Hepatocyte (in vitro differentiated cells): ENCODE results near the gene HLA-E. TPM values are rescaled to one million over a fixed set of nuclear protein-coding genes. Genes with fewer than 3 reads are reported as not detected.
A peak's percentile ranks its signal among the peaks of the same experiment; 100 is the strongest.

ENCODE experiments used
- DNase-seq: peaks from one replicate; pipeline ENCODE4 v3.0.0-alpha.2; 2016; ENCODE audit warnings: low spot score
- H2AFZ ChIP-seq: fragments of 200-600 bp; sonication (generic); 2 replicates; pipeline ENCODE4 v1.6.0; 2016; ENCODE audit warnings: antibody characterized with exemption, mild to moderate bottlenecking
- H3K27ac ChIP-seq: fragments of 200-600 bp; sonication (generic); 2 replicates; pipeline ENCODE4 v1.5.1; 2016; ENCODE audit warnings: mild to moderate bottlenecking
- H3K27me3 ChIP-seq: fragments of 200-600 bp; sonication (generic); 2 replicates; pipeline ENCODE4 v1.6.1; 2016
- H3K36me3 ChIP-seq: fragments of 200-600 bp; sonication (generic); replicated peaks from 2 replicates; pipeline ENCODE4 v1.5.1; 2016; ENCODE audit warnings: low read depth; ENCODE audit not compliant: insufficient read depth
- H3K4me1 ChIP-seq: fragments of 200-600 bp; sonication (generic); 2 replicates; pipeline ENCODE4 v1.5.1; 2016; ENCODE audit warnings: mild to moderate bottlenecking, moderate library complexity; ENCODE audit not compliant: insufficient read depth
- H3K4me2 ChIP-seq: fragments of 200-600 bp; sonication (generic); 2 replicates; pipeline ENCODE4 v1.6.0; 2016
- H3K4me3 ChIP-seq: fragments of 200-600 bp; sonication (generic); 2 replicates; pipeline ENCODE4 v1.5.1; 2016; ENCODE audit warnings: mild to moderate bottlenecking
- H3K79me2 ChIP-seq: fragments of 200-600 bp; sonication (generic); 2 replicates; pipeline ENCODE4 v1.6.0; 2017; ENCODE audit warnings: mild to moderate bottlenecking
- H3K9me2 ChIP-seq: fragments of 200-600 bp; sonication (generic); replicated peaks from 2 replicates; pipeline ENCODE4 v1.6.0; 2017; ENCODE audit warnings: mild to moderate bottlenecking; ENCODE audit not compliant: insufficient read depth
- H3K9me3 ChIP-seq: fragments of 200-600 bp; sonication (generic); 2 replicates; pipeline ENCODE4 v1.5.1; 2016; ENCODE audit warnings: low read depth, mild to moderate bottlenecking
- H4K20me1 ChIP-seq: fragments of 200-600 bp; sonication (generic); 2 replicates; pipeline ENCODE4 v1.6.0; 2016; ENCODE audit warnings: mild to moderate bottlenecking; ENCODE audit not compliant: insufficient read depth, poor library complexity, severe bottlenecking
- EZH2 ChIP-seq: fragments of 200-600 bp; sonication (generic); IDR thresholded peaks from 2 replicates; pipeline ENCODE4 v1.6.1; 2016; ENCODE audit warnings: antibody characterized with exemption, mild to moderate bottlenecking, borderline replicate concordance
- EZH2phosphoT487 ChIP-seq: fragments of 200-600 bp; sonication (generic); IDR thresholded peaks from one replicate; pipeline ENCODE4 v1.6.1; 2018; ENCODE audit warnings: antibody characterized with exemption, mild to moderate bottlenecking, low read depth, moderate library complexity; ENCODE audit not compliant: unreplicated experiment, severe bottlenecking
- WGBS: methylation state at CpG from one replicate; pipeline ENCODE4 v1.1.6; 2016; ENCODE audit warnings: low lambda C conversion rate; ENCODE audit errors: missing lambda C conversion rate; 5-methylcytosine and 5-hydroxymethylcytosine counted together
- polyA plus RNA-seq: library from polyadenylated mRNA; unstranded; fragments of >200 nt; fragmentation: Nextera tagmentation; extraction: Ambion mirVana; gene quantifications from 2 replicates; pipeline ENCODE4 v1.2.1, GENCODE V29; 2016
- total RNA-seq: library from RNA; depleted of rRNA; stranded (reverse); fragments of >200 nt; gene quantifications from 2 replicates; pipeline ENCODE4 v1.2.3, GENCODE V29; 2014
- TF ChIP-seq, protein P1 (sequence below): fragments of 200-600 bp; sonication (generic); IDR thresholded peaks from 2 replicates; pipeline ENCODE4 v1.5.1; 2016; ENCODE audit warnings: antibody characterized with exemption, mild to moderate bottlenecking; ENCODE audit not compliant: poor library complexity

The HLA-E gene
- total and polyA plus RNA-seq, 2 experiments from 2014 or later: 141 to 158 TPM

GRCh38 chr6:30530014-30530413, 40.7 kb downstream of the HLA-E start:
- H3K79me2 ChIP-seq: no peaks in the 10 kb centered on the region
- 47% methylated on average over 2 of the region's 2 CpGs for WGBS
- no peaks in the 10 kb centered on the region for H3K9me2 ChIP-seq
- no peaks in the 10 kb centered on the region for H3K27me3 ChIP-seq
- no peak overlapping the region for H3K4me3 ChIP-seq
- no peaks in the 10 kb centered on the region for H3K4me1 ChIP-seq
- DNase-seq: no peak
- H3K36me3 ChIP-seq: no peaks in the 10 kb centered on the region
- H3K4me2 ChIP-seq: no peak overlapping the region
- H4K20me1 ChIP-seq: no peaks in the 10 kb centered on the region
- no peaks in the 10 kb centered on the region for H3K9me3 ChIP-seq
- H3K27ac ChIP-seq: no peak overlapping the region
- TF ChIP-seq EZH2phosphoT487: no peak
- TF ChIP-seq, protein P1, sequence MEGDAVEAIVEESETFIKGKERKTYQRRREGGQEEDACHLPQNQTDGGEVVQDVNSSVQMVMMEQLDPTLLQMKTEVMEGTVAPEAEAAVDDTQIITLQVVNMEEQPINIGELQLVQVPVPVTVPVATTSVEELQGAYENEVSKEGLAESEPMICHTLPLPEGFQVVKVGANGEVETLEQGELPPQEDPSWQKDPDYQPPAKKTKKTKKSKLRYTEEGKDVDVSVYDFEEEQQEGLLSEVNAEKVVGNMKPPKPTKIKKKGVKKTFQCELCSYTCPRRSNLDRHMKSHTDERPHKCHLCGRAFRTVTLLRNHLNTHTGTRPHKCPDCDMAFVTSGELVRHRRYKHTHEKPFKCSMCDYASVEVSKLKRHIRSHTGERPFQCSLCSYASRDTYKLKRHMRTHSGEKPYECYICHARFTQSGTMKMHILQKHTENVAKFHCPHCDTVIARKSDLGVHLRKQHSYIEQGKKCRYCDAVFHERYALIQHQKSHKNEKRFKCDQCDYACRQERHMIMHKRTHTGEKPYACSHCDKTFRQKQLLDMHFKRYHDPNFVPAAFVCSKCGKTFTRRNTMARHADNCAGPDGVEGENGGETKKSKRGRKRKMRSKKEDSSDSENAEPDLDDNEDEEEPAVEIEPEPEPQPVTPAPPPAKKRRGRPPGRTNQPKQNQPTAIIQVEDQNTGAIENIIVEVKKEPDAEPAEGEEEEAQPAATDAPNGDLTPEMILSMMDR: no peak
- no peak overlapping the region for H2AFZ ChIP-seq

DNA sequence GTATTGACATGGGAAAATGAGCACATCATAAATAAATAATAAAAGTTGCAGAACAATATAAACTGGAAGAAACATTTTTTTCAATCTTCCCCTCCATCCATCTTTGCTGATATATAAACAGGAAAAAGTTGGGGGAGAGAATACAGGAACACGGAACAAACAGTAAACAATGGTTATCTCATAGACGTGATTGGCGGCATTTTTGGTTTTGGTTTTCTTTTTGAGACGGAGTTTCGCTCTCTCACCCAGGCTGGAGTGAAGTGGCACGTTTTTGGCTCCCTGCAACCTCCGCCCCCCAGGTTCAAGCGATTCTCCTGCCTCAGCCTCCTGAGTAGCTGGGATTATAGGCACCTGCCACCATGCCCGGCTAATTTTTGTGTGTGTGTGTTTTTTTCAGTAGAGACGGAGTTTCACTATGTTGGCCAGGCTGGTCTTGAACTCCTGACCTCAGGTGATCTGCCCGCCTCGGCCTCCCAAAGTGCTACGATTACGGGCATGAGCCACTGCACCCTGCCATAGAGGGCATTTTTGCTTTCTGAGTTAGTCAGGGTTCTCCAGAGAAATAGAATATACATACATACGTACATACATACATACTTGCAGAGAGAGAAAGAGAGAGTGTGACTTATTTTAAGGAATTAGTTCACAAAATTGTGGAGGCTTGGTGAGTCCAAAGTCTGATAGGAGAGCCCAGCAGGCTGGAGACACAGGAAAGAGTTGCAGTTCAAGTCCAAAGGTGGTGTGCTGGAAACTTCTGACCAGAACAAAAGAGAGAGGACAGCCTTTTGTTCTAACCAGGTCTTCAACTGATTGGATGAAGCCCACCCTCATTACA, 44.4 kb downstream of the HLA-E start:
- Histone ChIP-seq H2AFZ (no peak overlapping the region), H3K9me3 (no peaks in the 10 kb centered on the region), H3K36me3 (no peaks in the 10 kb centered on the region), H3K4me1 (no peaks in the 10 kb centered on the region), H3K9me2 (no peaks in the 10 kb centered on the region), H3K4me3 (no peak overlapping the region), H3K79me2 (no peaks in the 10 kb centered on the region), H3K4me2 (no peak overlapping the region), H3K27me3 (no peaks in the 10 kb centered on the region), H4K20me1 (no peaks in the 10 kb centered on the region), H3K27ac (no peak overlapping the region)
- WGBS: 85% methylated on average over 15 of the region's 15 CpGs
- TF ChIP-seq EZH2: no peak
- TF ChIP-seq, protein P1: no peak
- no peak for TF ChIP-seq EZH2phosphoT487
- DNase-seq: peak; percentile 25

- Histone ChIP-seq H2AFZ (no peak overlapping the region), H3K4me1 (no peaks in the 10 kb centered on the region), H3K27me3 (no peaks in the 10 kb centered on the region), H3K79me2 (no peaks in the 10 kb centered on the region), H3K9me2 (no peaks in the 10 kb centered on the region), H4K20me1 (no peaks in the 10 kb centered on the region), H3K27ac (no peak overlapping the region), H3K4me3 (no peak overlapping the region), H3K9me3 (no peaks in the 10 kb centered on the region), H3K4me2 (no peak overlapping the region), H3K36me3 (no peaks in the 10 kb centered on the region)
- TF ChIP-seq EZH2phosphoT487 (no peak), EZH2 (no peak)
- TF ChIP-seq, protein P1: no peak
- 70% methylated on average over 3 of the region's 3 CpGs for WGBS
- DNase-seq: no peak
Measured at GRCh38 chr6:30537931-30538330, 48.6 kb downstream of the HLA-E start.
